Measurements from ENCODE around the gene TXNRD3.

TXNRD3 gene

GRCh38 chr3:126581569-126581968 lies 73.4 kb downstream of the TXNRD3 start:
- DNase-seq, result no peak

GRCh38 chr3:126580746-126581145 lies 74.2 kb downstream of the TXNRD3 start:
- no peak for DNase-seq

GRCh38 chr3:126578702-126579101 lies 76.2 kb downstream of the TXNRD3 start:
- DNase-seq, result no peak

GRCh38 chr3:126577261-126577660 lies 77.7 kb downstream of the TXNRD3 start:
- DNase-seq, result no peak

- DNase-seq, result no peak
Observed at GRCh38 chr3:126573492-126574117, 81.3 kb downstream of the TXNRD3 start.

GRCh38 chr3:126571078-126571477 lies 83.8 kb downstream of the TXNRD3 start:
- no peak for DNase-seq

- DNase-seq, result no peak
Observed at GRCh38 chr3:126570103-126570541, 84.8 kb downstream of the TXNRD3 start.

GRCh38 chr3:126569390-126569975 lies 85.4 kb downstream of the TXNRD3 start:
- DNase-seq, result no peak

- DNase-seq, result no peak
Observed at GRCh38 chr3:126568776-126569342, 86.1 kb downstream of the TXNRD3 start.

GRCh38 chr3:126567696-126568438 lies 87.1 kb downstream of the TXNRD3 start:
- no peak for DNase-seq

GRCh38 chr3:126562737-126563276 lies 92.1 kb downstream of the TXNRD3 start:
- no peak for DNase-seq

- no peak for DNase-seq
Observed at GRCh38 chr3:126558336-126559071, 96.4 kb downstream of the TXNRD3 start, which contains the start of gene C3orf22. TSS of gene C3orf22 (minus strand) at chr3:126558932. CDS start at chr3:126553390, 5,542 bp downstream.

GRCh38 chr3:126557761-126558160 lies 97.2 kb downstream of the TXNRD3 start:
- DNase-seq, result no peak

GRCh38 chr3:126557415-126557745 lies 97.5 kb downstream of the TXNRD3 start:
- DNase-seq, result no peak
